Trophoblast cell (in vitro differentiated cells and primary cell): ENCODE measurements around the gene MBIP.

ENCODE experiments used
- DNase-seq, 2 donors: peaks; one replicate each; pipeline ENCODE4 v3.0.0-alpha.2; 2016
- H2AFZ ChIP-seq: 2 replicates; pipeline ENCODE4 v1.6.1; 2013; ENCODE audit warnings: low read length, moderate library complexity, mild to moderate bottlenecking; ENCODE audit not compliant: insufficient read depth, poor library complexity
- H2AK5ac ChIP-seq: 2 replicates; pipeline ENCODE4 v1.6.1; 2013; ENCODE audit warnings: mild to moderate bottlenecking, low read length
- H2BK120ac ChIP-seq: 2 replicates; pipeline ENCODE4 v1.6.1; 2013; ENCODE audit warnings: low read length, mild to moderate bottlenecking, moderate library complexity; ENCODE audit not compliant: insufficient read depth, poor library complexity
- H2BK12ac ChIP-seq: 2 replicates; pipeline ENCODE4 v1.6.1; 2013; ENCODE audit warnings: mild to moderate bottlenecking, low read length, moderate library complexity
- H2BK5ac ChIP-seq: 2 replicates; pipeline ENCODE4 v1.6.1; 2013; ENCODE audit warnings: low read length, low read depth, moderate library complexity, mild to moderate bottlenecking; ENCODE audit not compliant: poor library complexity
- H3K14ac ChIP-seq: 2 replicates; pipeline ENCODE4 v1.6.1; 2013; ENCODE audit warnings: mild to moderate bottlenecking, low read length
- H3K18ac ChIP-seq: 2 replicates; pipeline ENCODE4 v1.6.1; 2013; ENCODE audit warnings: mild to moderate bottlenecking, low read length
- H3K23ac ChIP-seq: 2 replicates; pipeline ENCODE4 v1.6.1; 2013; ENCODE audit warnings: low read length
- H3K27ac ChIP-seq: 2 replicates; pipeline ENCODE4 v1.5.1; 2013; ENCODE audit warnings: low read depth, mild to moderate bottlenecking, inconsistent platforms, low read length, moderate library complexity
- H3K27me3 ChIP-seq: 2 replicates; pipeline ENCODE4 v1.6.1; 2013; ENCODE audit warnings: inconsistent platforms, mild to moderate bottlenecking, low read length, moderate library complexity; ENCODE audit not compliant: insufficient read depth
- H3K36me3 ChIP-seq, 2 experiments: 1 replicate in 1 of 2; 2 replicates in 1 of 2; pipeline ENCODE4 v1.6.1; 2013; ENCODE audit warnings: low read length in 2 of 2, mild to moderate bottlenecking in 2 of 2, moderate library complexity in 1 of 2; ENCODE audit not compliant: insufficient read depth in 2 of 2, control insufficient read depth in 1 of 2
- H3K4ac ChIP-seq: 2 replicates; pipeline ENCODE4 v1.6.1; 2013; ENCODE audit warnings: low read depth, mild to moderate bottlenecking, low read length, moderate library complexity
- H3K4me1 ChIP-seq, 2 experiments: 1 replicate in 1 of 2; 2 replicates in 1 of 2; pipeline ENCODE4 v1.6.1; 2013; ENCODE audit warnings: low read length in 2 of 2, mild to moderate bottlenecking in 2 of 2, moderate library complexity in 1 of 2; ENCODE audit not compliant: insufficient read depth in 2 of 2, control insufficient read depth in 1 of 2
- H3K4me2 ChIP-seq: 2 replicates; pipeline ENCODE4 v1.6.1; 2013; ENCODE audit warnings: inconsistent platforms, mild to moderate bottlenecking, low read length, moderate library complexity
- H3K4me3 ChIP-seq: 2 replicates; pipeline ENCODE4 v1.5.1; 2013; ENCODE audit warnings: mild to moderate bottlenecking, low read depth, low read length, inconsistent platforms
- H3K79me1 ChIP-seq: one replicate; pipeline ENCODE4 v1.6.1; 2013; ENCODE audit warnings: low read length
- H3K79me2 ChIP-seq: 2 replicates; pipeline ENCODE4 v1.6.1; 2013; ENCODE audit warnings: low read length, mild to moderate bottlenecking; ENCODE audit not compliant: control insufficient read depth, insufficient read depth, poor library complexity
- H3K9ac ChIP-seq: 2 replicates; pipeline ENCODE4 v1.6.1; 2013; ENCODE audit warnings: mild to moderate bottlenecking, low read length
- H3K9me3 ChIP-seq: 2 replicates; pipeline ENCODE4 v1.6.1; 2013; ENCODE audit warnings: low read depth, mild to moderate bottlenecking, control low read depth, inconsistent platforms, low read length; ENCODE audit not compliant: insufficient read depth
- H4K12ac ChIP-seq: 2 replicates; pipeline ENCODE4 v1.6.1; 2013; ENCODE audit warnings: low read depth, mild to moderate bottlenecking, low read length, moderate library complexity
- H4K8ac ChIP-seq: 2 replicates; pipeline ENCODE4 v1.6.1; 2013; ENCODE audit warnings: low read depth, mild to moderate bottlenecking, low read length, moderate library complexity
- H4K91ac ChIP-seq: one replicate; pipeline ENCODE4 v1.6.1; 2013; ENCODE audit warnings: low read depth, mild to moderate bottlenecking, low read length, moderate library complexity
- WGBS: extraction: QIAGEN DNeasy Blood & Tissue Kit; methylation state at CpG from one replicate; pipeline ENCODE4 v1.1.7; 2013; ENCODE audit warnings: missing lambda C conversion rate; ENCODE audit not compliant: insufficient read length, insufficient coverage; ENCODE audit errors: extremely low coverage; 5-methylcytosine and 5-hydroxymethylcytosine counted together

MBIP gene

DNA sequence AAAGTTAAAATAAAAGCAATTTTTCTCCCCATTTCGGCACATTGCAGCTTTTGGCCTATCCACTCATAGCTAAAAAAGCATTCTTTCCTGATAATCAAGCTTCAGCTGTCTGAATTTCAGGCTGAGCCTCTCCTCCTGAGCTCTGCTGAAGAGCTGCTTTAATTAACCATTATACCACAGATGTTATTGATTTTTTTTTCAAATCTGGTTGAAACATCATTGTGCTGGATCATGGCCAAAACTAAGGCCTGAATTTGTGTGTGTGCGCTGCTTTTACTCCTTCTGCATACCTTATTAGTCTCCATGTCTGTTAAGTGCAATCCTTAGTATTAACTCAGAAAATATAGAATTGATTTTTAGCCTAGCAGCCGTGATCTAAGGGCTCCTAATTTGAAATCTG lies 52.3 kb downstream of the MBIP start:
- no peak overlapping the region for H3K14ac ChIP-seq
- H3K23ac ChIP-seq: no peak overlapping the region
- no peak overlapping the region for H2BK5ac ChIP-seq
- H3K18ac ChIP-seq: no peak overlapping the region
- H3K27me3 ChIP-seq: no peaks in the 10 kb centered on the region
- H2BK120ac ChIP-seq: no peak overlapping the region
- no peak overlapping the region for H4K12ac ChIP-seq
- no peaks in the 10 kb centered on the region for H3K9me3 ChIP-seq
- H3K4me1 ChIP-seq: no peaks in the 10 kb centered on the region
- H3K4ac ChIP-seq: no peak overlapping the region
- DNase-seq: no peak
- H3K9ac ChIP-seq: no peak overlapping the region
- no peak overlapping the region for H3K27ac ChIP-seq
- H3K79me1 ChIP-seq: no peaks in the 10 kb centered on the region
- H3K4me3 ChIP-seq: no peak overlapping the region
- H4K91ac ChIP-seq: no peak overlapping the region
- H3K36me3 ChIP-seq: no peaks in the 10 kb centered on the region
- H2AFZ ChIP-seq: no peak overlapping the region
- no CpG with 5 or more reads among the region's 3 CpGs for WGBS
- no peak overlapping the region for H3K4me2 ChIP-seq
- no peak overlapping the region for H2BK12ac ChIP-seq
- no peak overlapping the region for H2AK5ac ChIP-seq
- no peak overlapping the region for H4K8ac ChIP-seq
- no peaks in the 10 kb centered on the region for H3K79me2 ChIP-seq

DNA sequence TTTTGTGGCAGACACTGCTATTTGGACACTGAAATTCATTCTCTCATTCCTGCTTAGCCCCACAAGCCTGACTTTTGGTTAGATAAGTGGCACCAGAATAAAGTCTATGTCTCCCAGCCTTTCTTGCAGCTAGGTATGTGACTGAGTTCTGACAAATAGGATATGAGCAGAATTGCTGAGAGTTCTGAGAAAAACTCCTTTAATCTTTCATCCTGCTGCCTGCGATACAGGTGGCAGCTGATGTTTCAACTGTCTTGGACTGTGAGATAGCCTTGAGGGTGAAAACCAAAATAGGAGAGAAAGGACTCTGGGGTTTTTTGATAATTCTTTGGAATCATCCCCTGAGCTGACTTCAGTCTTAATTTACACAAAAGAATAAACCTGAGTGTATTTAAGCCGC lies 55.8 kb downstream of the MBIP start:
- no peak overlapping the region for H3K4ac ChIP-seq
- no peaks in the 10 kb centered on the region for H3K79me1 ChIP-seq
- no peak overlapping the region for H3K27ac ChIP-seq
- no peak overlapping the region for H4K8ac ChIP-seq
- H3K23ac ChIP-seq: no peak overlapping the region
- H3K4me3 ChIP-seq: no peak overlapping the region
- no peak overlapping the region for H2AK5ac ChIP-seq
- H3K9ac ChIP-seq: no peak overlapping the region
- H4K12ac ChIP-seq: no peak overlapping the region
- no peak overlapping the region for H4K91ac ChIP-seq
- no peaks in the 10 kb centered on the region for H3K27me3 ChIP-seq
- no peaks in the 10 kb centered on the region for H3K9me3 ChIP-seq
- no peak overlapping the region for H2BK5ac ChIP-seq
- H3K14ac ChIP-seq: no peak overlapping the region
- no peaks in the 10 kb centered on the region for H3K79me2 ChIP-seq
- no peak for DNase-seq
- no peak overlapping the region for H3K4me2 ChIP-seq
- no CpG with 5 or more reads among the region's 2 CpGs for WGBS
- no peak overlapping the region for H2BK12ac ChIP-seq
- no peak overlapping the region for H2AFZ ChIP-seq
- H3K4me1 ChIP-seq: no peaks in the 10 kb centered on the region
- H3K36me3 ChIP-seq: no peaks in the 10 kb centered on the region
- no peak overlapping the region for H3K18ac ChIP-seq
- H2BK120ac ChIP-seq: no peak overlapping the region

DNA sequence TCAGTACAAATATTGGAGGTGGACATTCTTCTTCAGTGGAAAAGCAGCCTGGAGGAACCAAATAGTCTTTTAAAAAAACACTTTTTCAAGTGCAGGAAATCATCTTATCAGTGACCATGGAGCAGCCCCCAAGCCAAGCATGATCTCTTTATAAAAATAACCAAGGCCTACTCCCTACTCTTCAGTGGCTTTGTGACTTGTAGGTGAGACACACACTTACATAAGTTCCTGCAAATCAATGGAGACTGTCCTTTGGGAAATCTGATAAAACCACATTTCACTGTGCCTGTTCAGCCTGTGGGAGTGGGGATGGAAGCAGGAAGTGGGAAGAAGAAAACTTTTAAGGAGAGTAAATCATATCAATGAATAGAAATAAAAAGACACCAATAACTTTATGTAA lies 56.3 kb downstream of the MBIP start:
- H3K4me2 ChIP-seq: no peak overlapping the region
- no peak overlapping the region for H3K18ac ChIP-seq
- no peaks in the 10 kb centered on the region for H3K79me2 ChIP-seq
- no peak overlapping the region for H2BK5ac ChIP-seq
- DNase-seq: no peak
- H2AK5ac ChIP-seq: no peak overlapping the region
- no peaks in the 10 kb centered on the region for H3K27me3 ChIP-seq
- H3K36me3 ChIP-seq: no peaks in the 10 kb centered on the region
- H3K27ac ChIP-seq: no peak overlapping the region
- H3K9ac ChIP-seq: no peak overlapping the region
- no peak overlapping the region for H4K8ac ChIP-seq
- H4K12ac ChIP-seq: no peak overlapping the region
- no peak overlapping the region for H3K4ac ChIP-seq
- no peak overlapping the region for H2BK120ac ChIP-seq
- H3K79me1 ChIP-seq: no peaks in the 10 kb centered on the region
- no peak overlapping the region for H3K14ac ChIP-seq
- no peak overlapping the region for H2BK12ac ChIP-seq
- H4K91ac ChIP-seq: no peak overlapping the region
- no peak overlapping the region for H2AFZ ChIP-seq
- H3K9me3 ChIP-seq: no peaks in the 10 kb centered on the region
- no peaks in the 10 kb centered on the region for H3K4me1 ChIP-seq
- H3K23ac ChIP-seq: no peak overlapping the region
- H3K4me3 ChIP-seq: no peak overlapping the region

DNA sequence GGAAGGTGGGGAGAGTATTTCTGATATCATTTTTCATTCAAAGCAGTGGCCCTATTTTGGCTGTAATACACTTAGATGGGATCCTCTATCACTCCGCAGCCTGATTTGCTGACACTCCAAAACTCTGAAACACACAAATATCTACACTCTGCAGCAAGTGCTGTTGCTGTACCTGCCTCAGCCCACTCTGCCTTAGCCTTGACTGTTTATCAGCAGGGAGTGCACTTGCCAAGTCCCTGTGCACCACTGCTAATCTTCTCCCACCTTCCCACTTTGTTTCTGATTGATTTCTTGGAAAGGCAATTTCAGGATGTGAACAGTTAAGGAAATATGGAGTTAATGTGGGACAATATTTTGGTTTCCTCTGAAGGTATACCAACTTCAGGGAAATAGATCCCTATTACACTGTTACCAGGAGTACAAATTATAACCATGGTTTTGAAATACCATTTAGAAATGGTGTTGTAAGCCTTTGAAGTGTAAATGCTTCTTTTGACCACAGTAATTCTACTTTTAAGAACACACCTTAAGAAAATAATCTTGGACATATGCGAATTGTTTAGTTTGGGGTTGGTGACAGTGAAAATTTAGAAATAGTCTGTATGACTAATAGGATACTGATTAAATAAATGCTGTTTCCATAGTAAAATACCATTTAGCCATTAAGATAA lies 59.3 kb downstream of the MBIP start:
- H4K12ac ChIP-seq: no peak overlapping the region
- H3K27me3 ChIP-seq: no peaks in the 10 kb centered on the region
- H2AFZ ChIP-seq: no peak overlapping the region
- H3K18ac ChIP-seq: no peak overlapping the region
- H3K4me2 ChIP-seq: no peak overlapping the region
- no peak overlapping the region for H4K8ac ChIP-seq
- no peak overlapping the region for H2AK5ac ChIP-seq
- no peak overlapping the region for H3K23ac ChIP-seq
- H2BK12ac ChIP-seq: no peak overlapping the region
- H3K9ac ChIP-seq: no peak overlapping the region
- H3K79me1 ChIP-seq: no peaks in the 10 kb centered on the region
- no peak overlapping the region for H2BK5ac ChIP-seq
- no peak overlapping the region for H3K4me3 ChIP-seq
- no CpG with 5 or more reads among the region's 2 CpGs for WGBS
- H3K14ac ChIP-seq: no peak overlapping the region
- no peaks in the 10 kb centered on the region for H3K4me1 ChIP-seq
- H3K9me3 ChIP-seq: no peaks in the 10 kb centered on the region
- no peak overlapping the region for H4K91ac ChIP-seq
- no peaks in the 10 kb centered on the region for H3K36me3 ChIP-seq
- H3K4ac ChIP-seq: no peak overlapping the region
- no peak for DNase-seq
- no peaks in the 10 kb centered on the region for H3K79me2 ChIP-seq
- H2BK120ac ChIP-seq: no peak overlapping the region
- H3K27ac ChIP-seq: no peak overlapping the region
